Measurements from ENCODE around the gene DCLRE1C. TPM values are rescaled to one million over a fixed set of nuclear protein-coding genes. Genes with fewer than 3 reads are reported as not detected.

Gene DCLRE1C
- total RNA-seq, 1 donor from 2014 or later: 11.3 TPM

- Histone ChIP-seq H3K4me3 (no peak overlapping the region), H3K9me3 (no peaks in the 10 kb centered on the region), H3K27me3 (no peaks in the 10 kb centered on the region), H3K27ac (no peak overlapping the region), H3K36me3 (peaks cover 48% of the 10 kb centered on the region), H3K4me1 (no peaks in the 10 kb centered on the region)
- intact Hi-C loops (cut with DNase I): no loop called here
- no peak for TF ChIP-seq CTCF (IDR thresholded peaks at IDR 0.05)
- DNase-seq (no peak), ATAC-seq (no peak)
These were observed 47.1 kb downstream of the DCLRE1C start for GRCh38 chr10:14906765-14907164.

GRCh38 chr10:14905890-14906289 is 48.0 kb downstream of the DCLRE1C start:
- Histone ChIP-seq H3K27ac (no peak overlapping the region), H3K27me3 (no peaks in the 10 kb centered on the region), H3K4me3 (no peak overlapping the region), H3K4me1 (no peaks in the 10 kb centered on the region), H3K9me3 (no peaks in the 10 kb centered on the region), H3K36me3 (peaks cover 39% of the 10 kb centered on the region)
- ATAC-seq: no peak
- intact Hi-C loops (cut with DNase I): no loop called here
- no peak for DNase-seq
- no peak for TF ChIP-seq CTCF (IDR thresholded peaks at IDR 0.05)

- intact Hi-C loops (cut with DNase I): no loop called here
- H3K9me3 ChIP-seq: no peaks in the 10 kb centered on the region
- ATAC-seq (no peak), DNase-seq (no peak)
- H3K27ac ChIP-seq: no peak overlapping the region
- H3K27me3 ChIP-seq: no peaks in the 10 kb centered on the region
- H3K4me3 ChIP-seq: no peak overlapping the region
- no peak for TF ChIP-seq CTCF (IDR thresholded peaks at IDR 0.05)
- H3K4me1 ChIP-seq: no peaks in the 10 kb centered on the region
- H3K36me3 ChIP-seq: peaks cover 30% of the 10 kb centered on the region
These were observed 49.0 kb downstream of the DCLRE1C start for GRCh38 chr10:14904864-14905263.

GRCh38 chr10:14904316-14904732 is 49.6 kb downstream of the DCLRE1C start:
- no peak for ATAC-seq

GRCh38 chr10:14891151-14891550 is 62.7 kb downstream of the DCLRE1C start:
- intact Hi-C loops (cut with DNase I): no loop called here
- no peak for DNase-seq
- no peaks in the 10 kb centered on the region for H3K27me3 ChIP-seq
- H3K9me3 ChIP-seq: no peaks in the 10 kb centered on the region
- no peak overlapping the region for H3K27ac ChIP-seq
- no peak overlapping the region for H3K4me3 ChIP-seq
- H3K36me3 ChIP-seq: no peaks in the 10 kb centered on the region
- TF ChIP-seq CTCF (IDR thresholded peaks at IDR 0.05): no peak
- no peak for ATAC-seq
- no peaks in the 10 kb centered on the region for H3K4me1 ChIP-seq

More at GRCh38 chr10:14904316-14904732, 49.6 kb downstream of the DCLRE1C start:
- Histone ChIP-seq H3K27ac (no peak overlapping the region), H3K4me1 (no peaks in the 10 kb centered on the region), H3K4me3 (no peak overlapping the region), H3K27me3 (no peaks in the 10 kb centered on the region), H3K36me3 (peaks cover 25% of the 10 kb centered on the region), H3K9me3 (no peaks in the 10 kb centered on the region)
- peak; percentile 56 for TF ChIP-seq CTCF (IDR thresholded peaks at IDR 0.05)
- DNase-seq: no peak
- intact Hi-C loops (cut with DNase I): no loop called here

- no peak for TF ChIP-seq CTCF (IDR thresholded peaks at IDR 0.05)
- no peaks in the 10 kb centered on the region for H3K4me1 ChIP-seq
- DNase-seq: no peak
- no peak overlapping the region for H3K27ac ChIP-seq
- intact Hi-C loops (cut with DNase I): no loop called here
- no peak overlapping the region for H3K4me3 ChIP-seq
- ATAC-seq: no peak
- no peaks in the 10 kb centered on the region for H3K9me3 ChIP-seq
- no peaks in the 10 kb centered on the region for H3K27me3 ChIP-seq
- no peaks in the 10 kb centered on the region for H3K36me3 ChIP-seq
These were observed 64.6 kb downstream of the DCLRE1C start for GRCh38 chr10:14889318-14889717.
